HepG2 (cell line): ENCODE measurements around the gene SKIC2. TPM values are rescaled to one million over a fixed set of nuclear protein-coding genes. Genes with fewer than 3 reads are reported as not detected.

Source experiments
- ARHGAP35 ChIP-seq: sonication (generic); formaldehyde crosslinking; IDR thresholded peaks from 2 replicates; pipeline ENCODE4 v1.9.0; 2022; ENCODE audit warnings: mild to moderate bottlenecking, inconsistent platforms, moderate library complexity, missing genetic modification reagents, borderline replicate concordance
- CREB1 ChIP-seq, 2 experiments: fragments of 450-650 bp in 1 of 2; IDR thresholded peaks; 2 replicates each; pipeline ENCODE4 v1.6.1; 2016 to 2017; ENCODE audit warnings: control low read depth in 1 of 2, mild to moderate bottlenecking in 1 of 2, missing compliant biosample characterization in 1 of 2, missing genetic modification characterization in 1 of 2
- HCFC1 ChIP-seq: fragments of 150-350 bp; IDR thresholded peaks from 2 replicates; pipeline ENCODE4 v1.6.1; 2014; ENCODE audit warnings: low read depth, low read length
- JARID2 ChIP-seq: sonication (generic); formaldehyde crosslinking; IDR thresholded peaks from 2 replicates; pipeline ENCODE4 v1.8.1; 2023; ENCODE audit warnings: missing genetic modification reagents, inconsistent platforms; ENCODE audit not compliant: insufficient replicate concordance
- JDP2 ChIP-seq: sonication (generic); formaldehyde crosslinking; IDR thresholded peaks from 2 replicates; pipeline ENCODE4 v1.8.1; 2022; ENCODE audit warnings: missing genetic modification reagents, borderline replicate concordance
- KDM6A ChIP-seq: IDR thresholded peaks from 2 replicates; pipeline ENCODE4 v1.6.1; 2016; ENCODE audit warnings: low read depth
- MAZ ChIP-seq, 2 experiments: sonication (generic) in 1 of 2; formaldehyde crosslinking in 1 of 2; IDR thresholded peaks; 2 replicates each; pipeline versions ENCODE4 v1.5.0 to v1.6.1; 2012 to 2020; ENCODE audit warnings: low read depth in 2 of 2, mild to moderate bottlenecking in 2 of 2, borderline replicate concordance in 1 of 2, improper control_type of control experiment in 1 of 2, low read length in 1 of 2, missing genetic modification reagents in 1 of 2, moderate library complexity in 1 of 2
- MLLT10 ChIP-seq: sonication (generic); formaldehyde crosslinking; IDR thresholded peaks from 2 replicates; pipeline ENCODE4 v1.4.0; 2020; ENCODE audit warnings: missing genetic modification reagents
- MXD3 ChIP-seq: IDR thresholded peaks from 2 replicates; pipeline ENCODE4 v1.6.1; 2016; ENCODE audit warnings: mild to moderate bottlenecking, missing biosample characterization, missing genetic modification reagents
- PITX1 ChIP-seq: sonication (generic); formaldehyde crosslinking; IDR thresholded peaks from 2 replicates; pipeline ENCODE4 v1.5.1; 2020; ENCODE audit warnings: mild to moderate bottlenecking, missing genetic modification reagents
- THAP11 ChIP-seq: IDR thresholded peaks from 2 replicates; pipeline ENCODE4 v1.6.1; 2016; ENCODE audit warnings: missing biosample characterization, missing genetic modification reagents
- YY1 ChIP-seq: IDR thresholded peaks from 2 replicates; pipeline ENCODE4 v1.6.1; 2011; ENCODE audit warnings: low read length, low read depth, moderate library complexity, mild to moderate bottlenecking; ENCODE audit not compliant: insufficient read depth, insufficient replicate concordance
- ZFYVE20 ChIP-seq: sonication (generic); formaldehyde crosslinking; IDR thresholded peaks from 2 replicates; pipeline ENCODE4 v1.8.0; 2023; ENCODE audit warnings: low read depth, mild to moderate bottlenecking, moderate library complexity, missing genetic modification reagents, borderline replicate concordance
- ZNF12 ChIP-seq: sonication (generic); formaldehyde crosslinking; IDR thresholded peaks from 2 replicates; pipeline ENCODE4 v1.5.0; 2020; ENCODE audit warnings: missing genetic modification reagents
- ZNF124 ChIP-seq: sonication (generic); formaldehyde crosslinking; IDR thresholded peaks from 2 replicates; pipeline ENCODE4 v1.4.0; 2020; ENCODE audit warnings: missing genetic modification reagents
- ZNF282 ChIP-seq: fragments of 450-650 bp; IDR thresholded peaks from 2 replicates; pipeline ENCODE4 v1.6.1; 2018; ENCODE audit not compliant: partially characterized antibody
- polyA plus RNA-seq, 8 experiments: library from polyadenylated mRNA; depleted of rRNA in 3 of 8; stranded (reverse) in 7 of 8; unstranded in 1 of 8; fragments of >200 nt; fragmentation: Illumina TruSeq in 4 of 8; extraction: Trizol in 4 of 8; gene quantifications; 2 replicates each; pipeline versions ENCODE4 v1.2.1 to v1.2.3, GENCODE V29; 2011 to 2016; ENCODE audit warnings: low read depth in 4 of 8, missing spikeins in 1 of 8, mixed read lengths in 1 of 8; ENCODE audit not compliant: insufficient read depth in 1 of 8
- total RNA-seq, 5 experiments: library from RNA; depleted of rRNA; stranded (reverse); fragments of >200 nt; fragmentation: Illumina TruSeq; extraction: Trizol; gene quantifications; 2 replicates each; pipeline ENCODE4 v1.2.3, GENCODE V29; 2016; ENCODE audit warnings: low read depth in 1 of 5
- TF ChIP-seq, protein P1 (sequence below): IDR thresholded peaks from 2 replicates; pipeline ENCODE4 v1.6.1; 2016; ENCODE audit warnings: mild to moderate bottlenecking
- TF ChIP-seq, protein P2 (sequence below): sonication (generic); formaldehyde crosslinking; IDR thresholded peaks from 2 replicates; pipeline ENCODE4 v1.4.0; 2020; ENCODE audit warnings: missing genetic modification reagents
- TF ChIP-seq, protein P3 (sequence below): sonication (generic); formaldehyde crosslinking; IDR thresholded peaks from 2 replicates; pipeline ENCODE4 v1.9.0; 2021; ENCODE audit warnings: missing genetic modification reagents, mild to moderate bottlenecking, borderline replicate concordance
- TF ChIP-seq, protein P4 (sequence below): sonication (generic); formaldehyde crosslinking; conservative IDR thresholded peaks from 2 replicates; pipeline ENCODE4 v1.8.0; 2022; ENCODE audit warnings: low read depth, missing genetic modification reagents

Gene SKIC2
- total and polyA plus RNA-seq, 2 of the 13 experiments (the other 11 are each of a cell fraction or from before 2014, with no cell fraction given) = 67.1 to 68.4 TPM

GRCh38 chr6:31971993-31972708, 13.2 kb downstream of the SKIC2 start, which contains the start of gene DXO (continued):
- TF ChIP-seq, protein P1, sequence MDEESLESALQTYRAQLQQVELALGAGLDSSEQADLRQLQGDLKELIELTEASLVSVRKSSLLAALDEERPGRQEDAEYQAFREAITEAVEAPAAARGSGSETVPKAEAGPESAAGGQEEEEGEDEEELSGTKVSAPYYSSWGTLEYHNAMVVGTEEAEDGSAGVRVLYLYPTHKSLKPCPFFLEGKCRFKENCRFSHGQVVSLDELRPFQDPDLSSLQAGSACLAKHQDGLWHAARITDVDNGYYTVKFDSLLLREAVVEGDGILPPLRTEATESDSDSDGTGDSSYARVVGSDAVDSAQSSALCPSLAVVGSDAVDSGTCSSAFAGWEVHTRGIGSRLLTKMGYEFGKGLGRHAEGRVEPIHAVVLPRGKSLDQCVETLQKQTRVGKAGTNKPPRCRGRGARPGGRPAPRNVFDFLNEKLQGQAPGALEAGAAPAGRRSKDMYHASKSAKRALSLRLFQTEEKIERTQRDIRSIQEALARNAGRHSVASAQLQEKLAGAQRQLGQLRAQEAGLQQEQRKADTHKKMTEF (CRISPR knock-in tag) = peak; percentile 97
- TF ChIP-seq CREB1 (IDR thresholded peaks at IDR 0.05) (peak; percentile 99), CREB1 (CRISPR knock-in tag; IDR thresholded peaks at IDR 0.05) (peak; percentile 100), ZNF282 (no peak), HCFC1 (peak; percentile 75), JARID2 (CRISPR knock-in tag) (peak; percentile 89), KDM6A (no peak), JDP2 (CRISPR knock-in tag) (peak; percentile 83; the same call in 1 of the 2 replicates), PITX1 (CRISPR knock-in tag) (peak; percentile 43; the same call in 1 of the 2 replicates), ZNF12 (CRISPR knock-in tag) (peak; percentile 73; the same call in 1 of the 2 replicates), YY1 (peak; percentile 69), ZNF124 (CRISPR knock-in tag) (peak; percentile 70; the same call in 1 of the 2 replicates), MXD3 (CRISPR knock-in tag) (peak; percentile 66), ZFYVE20 (CRISPR knock-in tag) (peak; percentile 77; the same call in 1 of the 2 replicates), MAZ (IDR thresholded peaks at IDR 0.05; ENCODE audit: borderline replicate concordance, low read depth, low read length) (peak; percentile 91), MAZ (CRISPR knock-in tag; IDR thresholded peaks at IDR 0.05; ENCODE audit: low read depth) (peak; percentile 97), MLLT10 (CRISPR knock-in tag) (no peak), ARHGAP35 (CRISPR knock-in tag) (peak; percentile 84), THAP11 (CRISPR knock-in tag) (peak; percentile 94)
- TF ChIP-seq, protein P2, sequence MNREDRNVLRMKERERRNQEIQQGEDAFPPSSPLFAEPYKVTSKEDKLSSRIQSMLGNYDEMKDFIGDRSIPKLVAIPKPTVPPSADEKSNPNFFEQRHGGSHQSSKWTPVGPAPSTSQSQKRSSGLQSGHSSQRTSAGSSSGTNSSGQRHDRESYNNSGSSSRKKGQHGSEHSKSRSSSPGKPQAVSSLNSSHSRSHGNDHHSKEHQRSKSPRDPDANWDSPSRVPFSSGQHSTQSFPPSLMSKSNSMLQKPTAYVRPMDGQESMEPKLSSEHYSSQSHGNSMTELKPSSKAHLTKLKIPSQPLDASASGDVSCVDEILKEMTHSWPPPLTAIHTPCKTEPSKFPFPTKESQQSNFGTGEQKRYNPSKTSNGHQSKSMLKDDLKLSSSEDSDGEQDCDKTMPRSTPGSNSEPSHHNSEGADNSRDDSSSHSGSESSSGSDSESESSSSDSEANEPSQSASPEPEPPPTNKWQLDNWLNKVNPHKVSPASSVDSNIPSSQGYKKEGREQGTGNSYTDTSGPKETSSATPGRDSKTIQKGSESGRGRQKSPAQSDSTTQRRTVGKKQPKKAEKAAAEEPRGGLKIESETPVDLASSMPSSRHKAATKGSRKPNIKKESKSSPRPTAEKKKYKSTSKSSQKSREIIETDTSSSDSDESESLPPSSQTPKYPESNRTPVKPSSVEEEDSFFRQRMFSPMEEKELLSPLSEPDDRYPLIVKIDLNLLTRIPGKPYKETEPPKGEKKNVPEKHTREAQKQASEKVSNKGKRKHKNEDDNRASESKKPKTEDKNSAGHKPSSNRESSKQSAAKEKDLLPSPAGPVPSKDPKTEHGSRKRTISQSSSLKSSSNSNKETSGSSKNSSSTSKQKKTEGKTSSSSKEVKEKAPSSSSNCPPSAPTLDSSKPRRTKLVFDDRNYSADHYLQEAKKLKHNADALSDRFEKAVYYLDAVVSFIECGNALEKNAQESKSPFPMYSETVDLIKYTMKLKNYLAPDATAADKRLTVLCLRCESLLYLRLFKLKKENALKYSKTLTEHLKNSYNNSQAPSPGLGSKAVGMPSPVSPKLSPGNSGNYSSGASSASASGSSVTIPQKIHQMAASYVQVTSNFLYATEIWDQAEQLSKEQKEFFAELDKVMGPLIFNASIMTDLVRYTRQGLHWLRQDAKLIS = 0 out of 2 replicates have a peak, but pooled peaks have one; percentile 32
- TF ChIP-seq, protein P3, sequence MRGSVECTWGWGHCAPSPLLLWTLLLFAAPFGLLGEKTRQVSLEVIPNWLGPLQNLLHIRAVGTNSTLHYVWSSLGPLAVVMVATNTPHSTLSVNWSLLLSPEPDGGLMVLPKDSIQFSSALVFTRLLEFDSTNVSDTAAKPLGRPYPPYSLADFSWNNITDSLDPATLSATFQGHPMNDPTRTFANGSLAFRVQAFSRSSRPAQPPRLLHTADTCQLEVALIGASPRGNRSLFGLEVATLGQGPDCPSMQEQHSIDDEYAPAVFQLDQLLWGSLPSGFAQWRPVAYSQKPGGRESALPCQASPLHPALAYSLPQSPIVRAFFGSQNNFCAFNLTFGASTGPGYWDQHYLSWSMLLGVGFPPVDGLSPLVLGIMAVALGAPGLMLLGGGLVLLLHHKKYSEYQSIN = no peak; the same call in 1 of the 2 replicates
- TF ChIP-seq, protein P4, sequence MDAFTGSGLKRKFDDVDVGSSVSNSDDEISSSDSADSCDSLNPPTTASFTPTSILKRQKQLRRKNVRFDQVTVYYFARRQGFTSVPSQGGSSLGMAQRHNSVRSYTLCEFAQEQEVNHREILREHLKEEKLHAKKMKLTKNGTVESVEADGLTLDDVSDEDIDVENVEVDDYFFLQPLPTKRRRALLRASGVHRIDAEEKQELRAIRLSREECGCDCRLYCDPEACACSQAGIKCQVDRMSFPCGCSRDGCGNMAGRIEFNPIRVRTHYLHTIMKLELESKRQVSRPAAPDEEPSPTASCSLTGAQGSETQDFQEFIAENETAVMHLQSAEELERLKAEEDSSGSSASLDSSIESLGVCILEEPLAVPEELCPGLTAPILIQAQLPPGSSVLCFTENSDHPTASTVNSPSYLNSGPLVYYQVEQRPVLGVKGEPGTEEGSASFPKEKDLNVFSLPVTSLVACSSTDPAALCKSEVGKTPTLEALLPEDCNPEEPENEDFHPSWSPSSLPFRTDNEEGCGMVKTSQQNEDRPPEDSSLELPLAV (CRISPR knock-in tag) = peak; percentile 90
